Astrocyte (in vitro differentiated cells and primary cell): ENCODE measurements around the gene HS3ST1. TPM values are rescaled to one million over a fixed set of nuclear protein-coding genes. Genes with fewer than 3 reads are reported as not detected.

Experiments used
- DNase-seq: peaks from one replicate; pipeline ENCODE4 v3.0.0-alpha.2; 2010; ENCODE audit warnings: low read depth
- FAIRE-seq: peaks from 2 replicates; lab custom pipeline; 2011; peaks lifted over from hg19 to GRCh38; lab: Jason Lieb, UNC
- H2AFZ ChIP-seq: 2 replicates; pipeline ENCODE4 v1.6.0; 2012; ENCODE audit warnings: low read depth, low read length, inconsistent platforms
- H3K27ac ChIP-seq: 2 replicates; pipeline ENCODE4 v1.5.1; 2011; ENCODE audit warnings: low read depth, low read length, inconsistent platforms
- H3K27me3 ChIP-seq: 2 replicates; pipeline ENCODE4 v1.6.0; 2011; ENCODE audit warnings: low read length, inconsistent platforms; ENCODE audit not compliant: insufficient read depth
- H3K36me3 ChIP-seq: 2 replicates; pipeline ENCODE4 v1.5.1; 2011; ENCODE audit warnings: low read length, inconsistent platforms; ENCODE audit not compliant: insufficient read depth
- H3K4me1 ChIP-seq: 2 replicates; pipeline ENCODE4 v1.5.1; 2011; ENCODE audit warnings: low read length, inconsistent platforms; ENCODE audit not compliant: insufficient read depth
- H3K4me2 ChIP-seq: 2 replicates; pipeline ENCODE4 v1.6.0; 2012; ENCODE audit warnings: low read length, inconsistent platforms
- H3K4me3 ChIP-seq: 2 replicates; pipeline ENCODE4 v1.5.1; 2011; ENCODE audit warnings: low read depth, mild to moderate bottlenecking, low read length, inconsistent platforms; ENCODE audit not compliant: insufficient read depth
- H3K79me2 ChIP-seq: 2 replicates; pipeline ENCODE4 v1.6.0; 2012; ENCODE audit warnings: mild to moderate bottlenecking, low read length, inconsistent platforms; ENCODE audit not compliant: insufficient read depth
- H3K9ac ChIP-seq: 2 replicates; pipeline ENCODE4 v1.6.0; 2012; ENCODE audit warnings: mild to moderate bottlenecking, low read length, inconsistent platforms
- H3K9me3 ChIP-seq: 2 replicates; pipeline ENCODE4 v1.5.1; 2012; ENCODE audit warnings: low read depth, mild to moderate bottlenecking, low read length, inconsistent platforms; ENCODE audit not compliant: insufficient read depth
- H4K20me1 ChIP-seq: 2 replicates; pipeline ENCODE4 v1.6.0; 2012; ENCODE audit warnings: low read length, inconsistent platforms; ENCODE audit not compliant: insufficient read depth
- H3K27ac Mint-ChIP-seq: one replicate; pipeline ENCODE4 v1.8.0; 2021; ENCODE audit warnings: mild to moderate bottlenecking, mixed read lengths; ENCODE audit not compliant: unreplicated experiment
- H3K27me3 Mint-ChIP-seq: one replicate; pipeline ENCODE4 v1.8.0; 2021; ENCODE audit warnings: low read depth, mixed read lengths; ENCODE audit not compliant: unreplicated experiment
- H3K36me3 Mint-ChIP-seq: one replicate; pipeline ENCODE4 v1.8.0; 2021; ENCODE audit warnings: low read depth, mixed read lengths; ENCODE audit not compliant: unreplicated experiment
- H3K4me1 Mint-ChIP-seq: one replicate; pipeline ENCODE4 v1.8.0; 2021; ENCODE audit warnings: low read depth, mixed read lengths; ENCODE audit not compliant: unreplicated experiment
- H3K4me3 Mint-ChIP-seq: one replicate; pipeline ENCODE4 v1.8.0; 2021; ENCODE audit warnings: mild to moderate bottlenecking, moderate library complexity, mixed read lengths; ENCODE audit not compliant: unreplicated experiment
- H3K9me3 Mint-ChIP-seq: one replicate; pipeline ENCODE4 v1.8.0; 2021; ENCODE audit warnings: mild to moderate bottlenecking, mixed read lengths; ENCODE audit not compliant: unreplicated experiment
- EZH2 ChIP-seq: IDR thresholded peaks from 2 replicates; pipeline ENCODE4 v1.6.1; 2012; ENCODE audit warnings: mild to moderate bottlenecking, low read length, inconsistent platforms; ENCODE audit not compliant: insufficient read depth
- total RNA-seq: library from RNA; stranded (reverse); gene quantifications from 2 replicates; pipeline ENCODE4 v1.2.1, GENCODE V29; 2021
- TF ChIP-seq, protein P1 (sequence below): IDR thresholded peaks from 2 replicates; pipeline ENCODE4 v1.5.1; 2011; ENCODE audit warnings: low read depth, mild to moderate bottlenecking, inconsistent platforms, low read length, moderate library complexity; ENCODE audit not compliant: insufficient read depth

The HS3ST1 gene
- total RNA-seq, 1 donor from 2014 or later = 0.18 TPM

DNA sequence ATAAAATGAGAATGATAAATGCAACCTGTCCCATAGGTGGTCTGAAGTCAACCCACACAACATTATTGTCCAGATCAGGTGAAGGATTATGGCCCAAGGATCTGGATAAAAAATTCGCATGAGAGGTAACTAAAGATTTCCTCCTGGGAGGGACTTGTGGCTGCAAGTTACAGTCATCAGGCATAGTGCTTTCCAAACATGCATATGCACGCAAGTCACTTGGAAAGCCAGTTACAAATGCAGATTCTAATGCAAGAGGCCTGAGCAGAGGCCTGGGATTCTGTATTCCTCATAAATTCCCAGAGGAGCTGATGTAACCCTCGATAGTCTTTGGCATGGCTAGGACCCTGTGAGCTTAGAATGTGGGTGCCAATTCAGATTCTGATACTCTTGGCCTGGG, 21.1 kb downstream of the HS3ST1 start:
- H3K27ac ChIP-seq = no peak overlapping the region

DNA sequence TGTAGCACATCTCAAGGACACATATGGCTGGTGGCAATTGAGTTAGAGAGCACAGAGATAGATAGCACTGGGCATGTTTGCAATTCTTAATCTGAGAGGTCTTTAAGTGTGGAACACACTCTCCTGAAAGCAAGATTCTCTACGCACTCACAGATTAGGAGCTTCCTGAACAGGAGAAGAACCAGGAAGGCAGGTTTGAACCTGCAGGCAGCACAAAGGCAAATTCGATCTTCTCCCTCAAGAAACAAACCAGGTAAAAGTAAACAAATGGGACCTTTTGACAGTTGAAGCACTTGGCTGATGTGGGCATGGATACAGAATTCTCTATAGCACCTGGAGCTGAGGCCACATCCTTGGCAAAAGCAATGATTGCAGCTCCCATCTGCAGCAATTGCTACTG, 24.3 kb downstream of the HS3ST1 start:
- no peaks in the 10 kb centered on the region for H3K79me2 ChIP-seq
- no peak for DNase-seq
- H3K9me3 ChIP-seq = no peaks in the 10 kb centered on the region
- Mint-ChIP-seq H3K27me3 (peaks cover 3% of the 10 kb centered on the region), H3K36me3 (no peaks in the 10 kb centered on the region), H3K27ac (no peak overlapping the region), H3K4me3 (no peak overlapping the region), H3K9me3 (no peaks in the 10 kb centered on the region), H3K4me1 (peaks cover 2% of the 10 kb centered on the region)
- no peak overlapping the region for H3K4me2 ChIP-seq
- H3K27me3 ChIP-seq = no peaks in the 10 kb centered on the region
- H3K4me1 ChIP-seq = no peaks in the 10 kb centered on the region
- H3K4me3 ChIP-seq = no peak overlapping the region
- FAIRE-seq = no peak
- H4K20me1 ChIP-seq = no peaks in the 10 kb centered on the region
- H3K27ac ChIP-seq = no peak overlapping the region
- no peak overlapping the region for H2AFZ ChIP-seq
- H3K36me3 ChIP-seq = no peaks in the 10 kb centered on the region
- TF ChIP-seq, protein P1, sequence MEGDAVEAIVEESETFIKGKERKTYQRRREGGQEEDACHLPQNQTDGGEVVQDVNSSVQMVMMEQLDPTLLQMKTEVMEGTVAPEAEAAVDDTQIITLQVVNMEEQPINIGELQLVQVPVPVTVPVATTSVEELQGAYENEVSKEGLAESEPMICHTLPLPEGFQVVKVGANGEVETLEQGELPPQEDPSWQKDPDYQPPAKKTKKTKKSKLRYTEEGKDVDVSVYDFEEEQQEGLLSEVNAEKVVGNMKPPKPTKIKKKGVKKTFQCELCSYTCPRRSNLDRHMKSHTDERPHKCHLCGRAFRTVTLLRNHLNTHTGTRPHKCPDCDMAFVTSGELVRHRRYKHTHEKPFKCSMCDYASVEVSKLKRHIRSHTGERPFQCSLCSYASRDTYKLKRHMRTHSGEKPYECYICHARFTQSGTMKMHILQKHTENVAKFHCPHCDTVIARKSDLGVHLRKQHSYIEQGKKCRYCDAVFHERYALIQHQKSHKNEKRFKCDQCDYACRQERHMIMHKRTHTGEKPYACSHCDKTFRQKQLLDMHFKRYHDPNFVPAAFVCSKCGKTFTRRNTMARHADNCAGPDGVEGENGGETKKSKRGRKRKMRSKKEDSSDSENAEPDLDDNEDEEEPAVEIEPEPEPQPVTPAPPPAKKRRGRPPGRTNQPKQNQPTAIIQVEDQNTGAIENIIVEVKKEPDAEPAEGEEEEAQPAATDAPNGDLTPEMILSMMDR = no peak
- no peak for TF ChIP-seq EZH2
- no peak overlapping the region for H3K9ac ChIP-seq

More for the DNA sequence above, 21.1 kb downstream of the HS3ST1 start:
- H3K36me3 ChIP-seq = no peaks in the 10 kb centered on the region
- Mint-ChIP-seq H3K9me3 (no peaks in the 10 kb centered on the region), H3K27me3 (peaks cover 5% of the 10 kb centered on the region), H3K27ac (no peak overlapping the region), H3K36me3 (no peaks in the 10 kb centered on the region), H3K4me3 (no peak overlapping the region), H3K4me1 (peaks cover 2% of the 10 kb centered on the region)
- H2AFZ ChIP-seq = no peak overlapping the region
- no peaks in the 10 kb centered on the region for H3K27me3 ChIP-seq
- no peak overlapping the region for H3K9ac ChIP-seq
- H3K9me3 ChIP-seq = no peaks in the 10 kb centered on the region
- FAIRE-seq = no peak
- no peak for DNase-seq
- H3K4me1 ChIP-seq = no peaks in the 10 kb centered on the region
- H3K4me2 ChIP-seq = no peak overlapping the region
- H3K4me3 ChIP-seq = no peak overlapping the region
- no peak for TF ChIP-seq EZH2
- TF ChIP-seq, protein P1 = no peak
- H4K20me1 ChIP-seq = no peaks in the 10 kb centered on the region
- H3K79me2 ChIP-seq = no peaks in the 10 kb centered on the region

DNA sequence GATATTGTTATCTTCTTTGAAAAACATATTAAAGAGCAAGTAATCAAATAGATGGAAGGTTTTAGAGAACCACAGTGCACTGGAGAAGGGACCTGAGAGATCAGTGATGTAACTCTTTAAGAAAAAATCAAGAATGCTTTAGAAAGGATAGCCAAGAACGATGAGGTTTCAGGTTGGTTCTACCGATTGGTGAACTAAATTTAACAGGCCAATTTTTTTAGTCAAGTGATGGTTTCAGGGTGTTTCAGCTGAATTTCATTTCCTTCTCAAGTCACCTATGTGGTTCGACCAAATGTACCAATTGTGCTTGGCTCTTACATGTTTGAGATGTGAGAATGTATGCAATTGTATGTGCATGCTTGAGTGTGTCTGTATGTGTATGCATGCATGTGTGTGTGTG, 26.5 kb downstream of the HS3ST1 start:
- Mint-ChIP-seq H3K27ac (no peak overlapping the region), H3K27me3 (peaks cover 4% of the 10 kb centered on the region), H3K36me3 (no peaks in the 10 kb centered on the region), H3K4me1 (peaks cover under 1% of the 10 kb centered on the region), H3K9me3 (no peaks in the 10 kb centered on the region), H3K4me3 (no peak overlapping the region)
- FAIRE-seq (no peak), DNase-seq (no peak)
- Histone ChIP-seq H3K4me3 (no peak overlapping the region), H3K4me1 (no peaks in the 10 kb centered on the region), H3K4me2 (no peak overlapping the region), H3K27ac (no peak overlapping the region), H3K79me2 (no peaks in the 10 kb centered on the region), H4K20me1 (no peaks in the 10 kb centered on the region), H3K36me3 (no peaks in the 10 kb centered on the region), H3K27me3 (no peaks in the 10 kb centered on the region), H3K9me3 (no peaks in the 10 kb centered on the region), H2AFZ (no peak overlapping the region), H3K9ac (no peak overlapping the region)
- TF ChIP-seq, protein P1 = no peak
- TF ChIP-seq EZH2 = no peak
